Dedifferentiated amniotic fluid mesenchymal stem cell (primary cell): ENCODE data around the gene SNTN.
"Not testable (repeated sequence)": the region's sequence is repeated elsewhere in the genome, so short reads cannot be mapped to it uniquely, and the experiment has no call there.

Experiments used
- DNase-seq: peaks from one replicate; pipeline ENCODE4 v3.0.0-alpha.2; 2016; ENCODE audit errors: extremely low spot score

Gene SNTN

DNA sequence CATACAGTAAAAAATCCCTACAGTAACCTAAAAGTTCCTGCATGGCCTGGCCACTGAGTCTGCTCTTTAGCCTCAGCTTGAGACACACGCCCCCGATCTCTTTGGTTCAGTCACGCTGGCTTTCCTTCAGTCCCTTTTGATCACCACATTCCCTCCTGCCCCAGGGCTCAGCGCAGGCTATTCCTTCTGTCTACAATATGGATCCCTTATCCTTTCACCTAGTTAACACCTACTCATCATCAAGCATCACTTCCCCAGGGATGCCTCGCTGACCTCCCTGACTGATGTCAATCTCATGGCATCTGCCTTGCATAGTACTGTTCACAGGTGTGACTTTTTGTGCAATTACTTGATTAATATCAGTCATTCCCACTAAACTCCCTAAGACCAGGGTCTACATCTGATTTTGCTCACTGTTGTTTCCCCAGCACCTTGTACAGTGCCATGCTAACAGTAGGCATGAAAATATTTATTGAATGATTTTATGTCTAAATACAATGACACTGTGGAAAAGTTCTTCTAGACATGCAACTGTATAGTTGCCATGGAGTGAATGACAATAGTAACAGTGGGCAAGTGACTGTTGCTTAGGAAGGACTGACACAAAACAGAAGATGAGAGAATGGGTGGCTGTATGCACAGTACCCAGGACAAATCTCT lies at the start of gene SNTN:
Gene SNTN (plus strand): TSS at position 610 of the 660 bp plus-strand sequence. CDS start 13 bp downstream, at position 623.
- DNase-seq, result no peak

DNA sequence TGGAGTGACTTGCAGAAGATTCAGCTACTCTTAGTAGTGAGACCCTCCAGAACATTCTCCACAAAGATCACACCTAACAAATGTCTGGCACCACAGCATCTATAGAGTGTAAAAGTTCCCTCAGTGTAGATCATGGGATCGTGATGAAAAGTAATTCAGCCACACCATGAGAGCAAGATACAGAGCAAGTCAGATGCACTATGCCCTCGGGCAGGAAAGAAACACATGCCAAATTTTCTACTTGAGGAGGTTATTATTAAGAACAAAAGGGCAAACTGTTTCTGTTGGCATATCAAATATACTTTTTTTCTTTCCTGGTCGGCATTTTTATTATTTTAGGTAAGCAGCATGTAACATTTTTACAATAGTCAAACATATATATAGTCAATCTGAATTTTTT lies 44.8 kb upstream of the SNTN start:
- DNase-seq, result no peak

DNA sequence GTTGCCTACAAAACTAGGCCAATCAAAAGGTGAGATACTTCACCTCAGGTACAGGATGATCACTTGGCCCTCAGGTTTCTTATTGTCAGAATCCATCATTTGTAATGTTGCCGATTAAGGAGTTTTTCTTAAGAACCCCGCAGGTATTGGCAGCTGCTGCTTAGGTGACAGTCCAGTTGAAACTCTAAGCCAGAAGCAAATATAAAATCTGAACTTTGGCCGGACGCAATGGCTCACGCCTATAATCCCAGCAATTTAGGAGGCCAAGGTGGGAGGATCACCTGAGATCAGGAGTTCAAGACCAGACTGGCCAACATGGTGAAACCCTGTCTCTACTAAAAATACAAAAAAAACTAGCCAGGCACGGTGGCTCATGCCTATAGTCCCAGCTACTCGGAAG lies 43.1 kb upstream of the SNTN start:
- DNase-seq, result no peak

DNA sequence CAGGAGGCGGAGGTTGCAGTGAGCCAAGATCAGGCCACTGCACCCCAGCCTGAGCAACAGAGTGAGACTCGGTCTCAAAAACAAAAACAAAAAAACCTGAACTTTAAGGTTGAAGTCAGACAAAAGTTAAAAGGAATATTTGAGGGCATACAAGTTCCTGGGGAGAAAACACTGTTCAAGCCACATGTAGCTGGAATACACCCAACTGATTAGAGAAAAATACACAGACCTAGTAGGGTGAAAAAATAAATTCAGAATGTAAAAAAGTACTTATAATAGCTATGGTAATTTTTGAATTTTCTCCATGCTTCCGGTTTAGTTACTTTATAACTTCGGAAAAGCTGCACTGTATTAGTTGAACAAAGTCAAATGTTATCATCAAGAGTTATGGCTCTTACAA lies 42.6 kb upstream of the SNTN start:
- no peak for DNase-seq

DNA sequence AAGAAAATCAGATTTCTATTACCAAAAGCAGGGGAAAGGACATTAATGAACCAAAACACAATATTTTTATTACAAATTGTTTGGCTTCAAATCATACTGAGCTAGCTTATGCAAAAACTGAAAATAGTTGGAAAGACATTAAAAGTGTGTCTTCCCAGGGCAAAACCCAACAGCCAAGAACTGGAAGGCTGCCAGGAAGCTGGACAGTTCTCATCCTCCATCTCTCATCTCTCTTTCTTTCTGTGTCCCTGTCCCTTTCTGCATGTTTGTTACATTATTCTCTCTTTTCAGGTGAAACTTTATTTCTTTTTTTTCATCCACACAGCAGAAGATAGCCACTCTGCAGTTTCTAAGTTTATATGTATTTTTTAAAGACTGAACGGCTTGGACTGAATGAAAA lies 41.1 kb upstream of the SNTN start:
- DNase-seq, result no peak

DNA sequence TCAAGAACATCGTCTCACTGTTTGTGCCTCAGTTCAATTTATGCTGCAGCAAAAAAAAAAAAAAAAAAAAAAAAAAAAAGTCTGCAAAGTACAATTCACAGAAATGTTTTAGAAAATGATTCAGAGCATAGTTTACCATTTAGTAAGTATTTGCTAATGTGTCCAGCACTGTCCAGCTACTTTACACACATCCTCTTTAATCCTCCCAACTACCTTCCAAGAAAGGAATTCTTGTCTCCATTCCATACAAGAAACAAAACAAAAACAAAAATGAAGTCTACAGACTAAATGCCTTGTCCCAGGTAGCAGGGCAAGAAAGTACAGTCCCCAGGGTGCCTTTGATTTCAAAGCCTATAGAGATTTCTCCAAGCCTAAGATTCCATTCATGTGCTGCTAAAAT lies 38.9 kb upstream of the SNTN start:
- DNase-seq, result peak; percentile 45

DNA sequence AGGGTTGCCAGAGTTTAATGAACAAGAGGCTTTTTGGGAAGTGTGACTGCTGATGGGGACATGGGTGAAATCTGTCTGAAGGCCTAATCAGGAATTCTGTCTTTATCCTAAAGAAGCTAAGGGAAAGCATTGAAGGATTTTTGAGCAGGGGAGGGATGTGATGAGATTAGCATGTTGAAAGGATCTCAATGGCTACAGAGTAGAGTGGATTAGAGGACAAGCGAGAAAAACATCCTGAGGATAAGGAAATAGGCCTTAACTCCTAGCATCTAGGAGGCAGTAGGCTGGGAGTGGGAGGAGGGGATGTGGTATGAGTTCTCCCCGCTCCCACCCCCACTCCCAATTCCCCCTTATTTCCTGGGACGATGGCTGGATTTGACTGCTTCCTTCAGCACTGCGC lies 35.1 kb upstream of the SNTN start:
- no peak for DNase-seq

DNA sequence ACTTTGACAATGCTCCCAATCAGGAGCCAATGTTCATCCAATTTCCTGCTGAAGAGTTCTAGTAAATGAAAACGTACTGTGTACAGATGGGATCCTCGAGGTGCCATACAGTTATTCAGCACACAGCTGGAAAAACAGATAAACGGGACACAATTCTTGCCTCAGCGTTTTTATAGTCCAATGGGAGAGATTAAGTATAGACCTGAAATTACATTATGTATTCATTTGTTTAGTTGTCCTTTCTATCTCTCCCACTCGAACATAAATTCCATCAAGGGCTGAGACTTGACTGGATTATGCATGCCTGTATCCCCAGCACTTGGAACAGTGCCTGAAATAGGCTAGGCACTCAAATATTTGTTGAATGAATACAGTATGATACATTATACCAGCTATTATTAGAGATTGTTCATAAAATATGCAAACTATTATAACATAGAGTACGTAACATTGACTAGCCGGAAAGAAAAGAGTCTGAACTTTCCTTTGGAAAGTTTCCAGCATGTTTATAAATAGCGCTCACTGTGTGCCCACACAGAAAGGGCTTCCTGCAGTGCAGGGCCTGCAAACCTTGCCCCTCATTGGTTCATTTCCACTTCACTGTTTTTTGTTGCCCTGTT lies 27.4 kb upstream of the SNTN start:
- DNase-seq, result peak; percentile 93

DNA sequence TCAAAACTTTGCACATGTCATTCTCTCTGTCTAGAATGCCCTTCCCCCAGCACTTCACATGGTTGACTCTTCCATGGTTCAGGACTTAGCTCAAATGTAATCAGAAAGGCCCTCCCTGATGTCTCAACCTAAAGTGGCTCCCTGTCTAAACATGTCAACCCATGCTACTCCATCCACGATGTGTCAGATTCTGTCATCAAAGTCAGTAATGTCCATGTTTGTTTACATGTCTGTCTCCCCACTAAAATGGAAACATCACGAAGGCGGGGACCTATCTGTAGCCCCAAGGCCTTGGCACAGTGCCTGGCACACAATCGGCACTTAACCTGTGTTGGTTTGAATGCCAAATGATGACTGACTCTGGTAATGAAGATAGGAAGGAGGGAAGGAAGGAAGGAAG lies 20.8 kb upstream of the SNTN start:
- DNase-seq, result no peak

DNA sequence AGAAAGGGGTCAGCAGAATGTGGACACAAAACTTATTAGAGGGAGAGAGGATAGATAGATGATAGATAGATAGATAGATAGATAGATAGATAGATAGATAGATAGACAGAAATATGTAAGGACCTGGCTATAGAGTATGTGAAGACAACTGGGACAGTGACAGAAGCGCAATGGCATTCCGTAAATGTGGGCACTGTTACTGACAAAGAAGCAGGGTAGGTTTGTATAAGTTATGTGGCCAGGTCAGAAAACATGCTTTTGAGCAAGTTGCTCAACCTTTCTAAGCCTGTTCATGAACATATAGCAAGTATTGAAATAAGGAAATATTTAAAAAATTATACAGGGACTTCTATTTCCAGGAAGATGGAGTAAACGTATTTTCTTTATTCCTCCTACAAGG lies 17.3 kb upstream of the SNTN start:
- no peak for DNase-seq

DNA sequence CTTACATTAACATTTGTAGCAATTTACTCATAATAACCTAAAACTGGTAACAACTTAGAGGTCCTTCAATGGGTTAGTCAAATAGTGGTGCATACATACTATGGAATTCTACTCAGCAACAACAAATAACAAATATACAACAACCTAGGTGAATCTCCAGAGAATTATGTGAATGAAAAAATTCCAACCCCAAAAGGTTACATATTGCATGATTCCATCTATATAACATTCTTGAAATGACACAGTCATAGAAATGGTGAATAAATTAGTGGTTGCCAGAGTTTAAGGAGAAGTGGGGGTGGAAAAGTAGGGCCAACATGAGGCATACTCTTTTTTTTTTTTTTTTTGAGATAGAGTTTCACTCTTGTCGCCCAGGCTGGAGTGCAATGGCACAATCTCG lies 12.7 kb upstream of the SNTN start:
- DNase-seq, result no peak

DNA sequence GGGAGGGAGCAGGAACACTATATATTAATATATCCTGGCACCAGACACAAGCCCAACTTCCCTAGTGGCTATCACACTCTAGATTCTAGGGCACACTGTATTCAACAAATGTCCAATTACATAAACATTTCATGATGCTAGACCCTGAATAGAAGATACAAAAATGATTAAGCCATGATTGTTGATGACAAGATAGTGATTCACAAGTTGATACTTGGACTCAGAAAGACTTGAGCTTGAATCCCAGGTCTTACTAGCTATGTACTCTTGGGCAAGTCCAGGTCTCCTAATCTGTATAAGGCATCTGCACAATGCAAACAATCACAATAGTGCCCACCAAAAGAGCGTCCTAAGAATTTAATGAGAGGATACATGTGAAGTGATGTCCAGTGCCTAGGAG lies 10.0 kb upstream of the SNTN start:
- DNase-seq, result no peak

DNA sequence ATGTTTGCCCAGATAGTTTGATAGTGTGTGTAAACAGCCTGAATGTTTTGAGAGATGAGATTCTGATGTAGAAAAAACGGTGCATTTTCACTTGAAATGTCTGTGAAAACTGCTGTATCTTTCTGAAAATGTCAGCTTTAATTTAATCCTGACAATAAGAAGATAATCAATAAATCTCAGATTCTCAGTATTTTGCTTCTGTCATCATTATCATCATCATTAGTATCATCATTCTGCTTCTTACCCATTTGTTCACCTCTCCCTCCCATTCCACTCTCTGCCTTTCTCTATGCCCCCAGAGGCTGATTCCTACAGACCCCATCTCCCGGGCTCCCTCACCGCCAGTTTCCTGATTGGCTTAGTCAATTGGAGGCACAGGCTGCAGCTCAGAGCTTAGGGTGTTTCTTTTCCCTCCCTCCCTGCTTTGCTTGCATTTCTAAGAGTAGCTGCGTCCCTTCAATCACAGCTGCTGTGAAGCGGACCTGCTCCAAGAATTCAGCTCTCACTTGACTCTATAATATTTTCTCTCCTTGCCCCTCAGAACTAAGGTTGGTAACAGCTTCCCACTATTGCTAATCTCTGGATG lies 8.2 kb upstream of the SNTN start:
- no peak for DNase-seq

DNA sequence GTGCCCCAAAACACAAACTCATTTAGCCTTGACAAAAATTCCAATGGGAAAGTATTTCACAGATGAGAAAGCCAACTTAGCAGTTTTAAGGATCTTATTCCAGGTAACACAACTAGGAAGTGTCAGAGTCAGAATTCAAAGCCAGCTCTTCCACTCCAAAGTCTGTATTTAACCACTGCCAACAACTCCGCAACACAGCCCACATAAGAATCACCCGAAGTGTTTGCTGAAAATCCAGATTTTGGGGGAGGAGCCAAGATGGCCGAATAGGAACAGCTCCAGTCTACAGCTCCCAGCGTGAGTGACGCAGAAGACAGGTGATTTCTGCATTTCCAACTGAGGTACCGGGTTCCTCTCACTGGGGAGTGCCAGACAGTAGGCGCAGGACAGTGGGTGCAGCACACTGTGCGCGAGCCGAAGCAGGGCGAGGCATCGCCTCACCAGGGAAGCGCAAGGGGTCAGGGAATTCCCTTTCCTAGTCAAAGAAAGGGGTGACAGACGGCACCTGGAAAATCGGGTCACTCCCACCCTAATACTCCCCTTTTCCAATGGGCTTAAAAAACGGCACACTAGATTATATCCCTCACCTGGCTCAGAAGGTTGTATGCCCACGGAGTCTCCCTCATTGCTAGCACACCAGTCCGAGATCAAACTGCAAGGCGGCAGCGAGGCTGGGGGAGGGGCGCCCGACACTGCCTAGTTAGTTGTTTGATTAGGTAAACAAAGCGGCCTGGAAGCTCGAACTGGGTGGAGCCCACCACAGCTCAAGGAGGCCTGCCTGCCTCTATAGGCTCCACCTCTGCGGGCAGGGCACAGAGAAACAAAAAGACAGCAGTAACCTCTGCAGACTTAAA lies 7.3 kb upstream of the SNTN start:
- DNase-seq, result not testable (repeated sequence)

DNA sequence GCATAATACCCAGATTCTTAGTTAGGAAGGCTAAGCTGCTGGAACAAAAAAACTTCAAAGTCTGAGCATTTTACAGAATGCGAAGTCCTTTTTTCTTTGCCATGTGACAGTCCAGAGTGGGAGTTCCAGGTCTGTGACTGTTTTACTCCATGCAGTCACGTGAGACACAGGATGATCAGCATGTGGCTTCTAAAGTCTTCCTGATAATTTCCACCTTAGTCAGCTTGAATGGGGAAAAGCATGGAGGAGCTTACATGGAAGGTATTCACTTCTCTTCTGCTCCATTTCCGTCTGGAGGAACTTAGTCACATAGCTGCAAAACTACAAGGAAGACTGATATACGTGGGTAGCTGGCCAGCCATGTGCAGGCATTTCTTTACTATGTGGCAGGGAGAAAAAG lies 1.7 kb downstream of the SNTN start:
- no peak for DNase-seq

DNA sequence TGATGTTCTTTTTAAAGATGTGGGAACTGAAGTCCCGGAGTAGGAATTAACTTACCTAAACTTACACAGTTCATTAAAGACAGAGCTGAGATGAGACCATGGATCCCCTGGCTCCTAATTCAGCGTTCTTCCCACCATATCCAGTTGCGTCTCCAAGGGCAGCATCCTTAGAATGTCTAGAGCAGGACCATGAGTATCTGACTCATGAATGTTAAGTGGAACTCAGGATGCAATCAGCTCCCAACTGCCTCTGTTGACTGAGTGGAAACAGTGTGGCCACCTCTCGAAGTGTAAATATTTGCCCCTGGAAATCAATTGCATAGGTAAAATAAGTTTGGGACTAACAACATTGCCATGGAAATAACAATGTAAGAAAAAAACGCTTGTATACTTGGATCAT lies 2.5 kb downstream of the SNTN start:
- DNase-seq, result no peak

DNA sequence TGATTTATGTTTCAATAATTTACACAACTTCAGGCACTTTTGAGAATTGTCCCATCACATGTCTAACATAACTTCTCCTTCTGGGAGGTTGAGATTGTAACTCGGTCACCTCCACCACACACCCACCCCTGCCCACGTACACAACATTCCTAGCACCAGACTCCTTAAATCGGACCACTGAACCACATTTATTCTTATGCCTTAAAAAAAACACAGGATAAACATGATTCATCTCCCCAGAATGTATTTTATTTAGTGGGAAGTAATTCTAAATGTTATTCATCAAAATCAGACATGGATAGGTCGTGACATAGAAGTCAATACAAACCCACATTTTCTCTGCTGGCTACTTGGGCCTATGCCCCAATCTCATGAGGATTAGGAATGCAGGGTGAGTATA lies 3.0 kb downstream of the SNTN start:
- DNase-seq, result peak; percentile 74

DNA sequence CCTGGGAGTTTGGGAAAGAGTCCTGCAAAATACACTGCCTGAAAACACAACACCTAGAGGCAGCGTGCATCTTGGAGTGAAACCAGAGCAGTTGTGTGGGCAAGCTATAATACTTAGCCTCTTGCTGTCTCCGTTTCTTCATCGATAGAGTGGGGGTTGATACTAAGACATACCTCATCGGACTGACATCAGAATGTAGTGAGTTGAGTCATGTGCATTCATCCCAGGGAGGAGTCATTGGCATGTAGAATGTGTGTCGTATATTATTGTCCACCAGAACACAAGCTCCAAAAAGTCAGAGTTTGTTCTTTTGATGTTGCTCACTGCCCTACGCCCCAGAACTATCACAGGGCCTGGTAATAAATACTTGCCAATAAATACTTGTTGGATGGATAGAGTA lies 4.3 kb downstream of the SNTN start:
- no peak for DNase-seq

DNA sequence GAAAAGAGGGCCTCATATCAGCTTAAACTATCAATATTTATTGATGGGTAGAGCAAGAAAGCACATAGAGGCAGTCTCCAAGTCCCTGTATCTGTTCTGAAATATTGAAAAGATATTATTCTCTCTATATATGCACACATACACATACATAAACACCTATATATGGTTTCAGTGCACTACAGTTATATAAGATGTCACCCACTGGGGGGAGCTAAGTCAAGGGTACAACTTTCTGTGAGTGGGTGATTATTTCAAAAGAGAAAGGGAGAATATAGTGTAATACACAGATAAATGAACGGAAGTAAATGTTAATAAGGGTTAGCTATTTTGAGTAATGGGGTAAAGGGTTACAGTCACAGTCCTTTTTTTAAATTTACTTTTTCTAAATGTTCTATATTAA lies 8.8 kb downstream of the SNTN start:
- no peak for DNase-seq

DNA sequence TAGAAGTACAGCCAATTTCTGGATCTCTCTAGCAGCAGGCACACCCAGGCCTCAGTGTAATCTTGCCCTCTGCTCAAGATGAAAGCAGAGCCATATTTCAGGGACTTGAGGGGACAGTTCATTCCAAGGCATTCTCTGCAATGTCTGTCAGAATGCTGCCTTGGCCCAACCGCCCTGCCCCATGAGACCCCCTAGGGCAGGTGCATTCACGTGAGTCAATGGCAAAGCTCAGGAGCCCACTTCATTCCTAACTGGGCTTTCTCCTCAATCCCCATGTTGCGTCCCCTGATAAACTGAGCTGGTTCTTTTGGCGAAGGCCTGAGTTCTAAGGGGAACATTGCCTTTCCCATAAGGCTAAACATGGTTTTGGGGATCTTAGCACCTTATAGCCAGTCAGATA lies 9.5 kb downstream of the SNTN start:
- DNase-seq, result no peak

DNA sequence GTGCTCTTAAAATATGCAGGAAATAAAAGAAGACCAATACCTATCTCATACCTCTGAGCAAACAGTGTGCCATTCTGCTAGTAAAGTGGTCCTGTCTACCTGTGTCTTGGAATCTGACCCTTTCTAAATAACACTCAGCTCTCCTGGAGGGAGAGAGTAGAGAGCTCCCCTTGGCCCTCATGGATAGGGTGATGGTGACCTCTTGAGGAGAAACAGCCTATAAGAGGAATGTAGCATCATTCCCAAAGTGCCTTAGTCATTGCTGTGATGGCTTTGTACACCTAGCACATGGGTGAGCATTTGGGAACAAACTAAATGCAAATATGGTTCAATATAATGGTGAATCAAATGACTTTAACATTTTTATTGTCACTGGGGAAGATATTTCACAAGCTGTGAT lies 10.0 kb downstream of the SNTN start:
- no peak for DNase-seq

DNA sequence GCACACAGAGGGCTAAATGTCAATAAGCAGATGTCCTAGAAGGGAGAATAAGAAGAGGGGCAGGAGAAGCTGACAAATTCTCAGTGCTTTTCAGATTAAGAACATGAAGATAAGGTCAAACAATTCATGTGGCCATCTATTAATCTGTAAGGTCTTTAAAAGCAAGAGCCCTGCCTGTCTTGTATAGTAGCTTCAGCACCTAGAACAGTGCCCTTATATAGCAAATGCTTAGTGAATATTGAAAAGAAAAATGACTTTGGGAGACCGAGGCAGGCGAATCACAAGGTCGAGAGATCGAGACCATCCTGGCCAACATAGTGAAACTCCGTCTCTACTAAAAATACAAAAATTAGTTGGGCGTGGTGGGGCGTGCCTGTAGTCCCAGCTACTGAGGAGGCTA lies 18.1 kb downstream of the SNTN start:
- no peak for DNase-seq

DNA sequence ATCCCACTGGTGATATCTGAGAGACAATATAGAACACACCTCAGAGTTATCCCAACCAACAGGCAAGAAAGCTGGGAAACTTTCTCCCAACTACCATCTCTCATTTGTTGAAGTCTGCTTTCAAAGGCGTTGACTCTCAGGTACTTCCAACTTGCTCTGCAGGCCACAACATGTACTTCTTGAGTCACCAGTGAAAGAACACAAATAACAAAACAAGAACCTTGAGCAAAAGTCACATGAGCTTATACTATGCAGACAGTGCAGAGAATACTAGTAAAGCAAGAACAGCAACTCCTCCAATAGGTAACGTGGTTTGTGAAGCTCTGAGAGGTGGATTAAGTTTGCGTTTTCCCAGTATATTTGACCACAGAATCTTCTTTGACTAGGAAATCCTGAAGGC lies 20.6 kb downstream of the SNTN start:
- DNase-seq, result no peak
